ENCODE measurements around the gene CHD2. TPM values are rescaled to one million over a fixed set of nuclear protein-coding genes. Genes with fewer than 3 reads are reported as not detected.

Gene CHD2
- total RNA-seq, 1 experiment from 2014 or later, result 129 TPM

DNA sequence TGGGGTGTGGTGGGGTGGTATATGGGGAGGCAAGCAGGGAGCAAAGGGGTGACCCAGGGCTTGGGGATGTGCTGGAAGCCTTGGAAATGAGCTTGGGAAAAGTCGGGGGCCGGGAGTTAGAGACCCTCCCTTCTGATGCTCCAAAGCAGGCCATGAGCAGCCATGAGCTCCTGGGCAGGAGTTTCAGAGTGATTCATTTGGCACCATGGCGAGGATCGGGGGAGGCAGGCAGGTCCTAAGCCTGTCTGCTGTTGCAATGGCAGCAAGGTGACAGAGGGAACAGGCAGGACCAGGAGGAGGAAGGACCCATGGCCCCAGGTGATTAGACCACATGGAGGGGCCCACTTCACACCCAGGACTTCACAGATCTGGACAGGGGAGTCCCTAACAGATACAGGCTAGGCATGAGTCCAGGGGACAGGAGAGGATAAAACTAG, 167.5 kb downstream of the CHD2 start:
- peaks cover 10% of the 10 kb centered on the region for H3K4me1 Mint-ChIP-seq (ENCODE audit: insufficient read depth, unreplicated experiment)
- no peaks in the 10 kb centered on the region for H3K9me3 Mint-ChIP-seq (ENCODE audit: unreplicated experiment)
- POLR2A ChIA-PET, result interaction anchor here (0.7 kb wide), 1 partner anchor 60 kb away, joined by 4 read pairs; no protein-coding TSS in a partner anchor
- H3K27me3 Mint-ChIP-seq (ENCODE audit: insufficient read depth, unreplicated experiment), result no peaks in the 10 kb centered on the region
- TF ChIP-seq, protein P1, sequence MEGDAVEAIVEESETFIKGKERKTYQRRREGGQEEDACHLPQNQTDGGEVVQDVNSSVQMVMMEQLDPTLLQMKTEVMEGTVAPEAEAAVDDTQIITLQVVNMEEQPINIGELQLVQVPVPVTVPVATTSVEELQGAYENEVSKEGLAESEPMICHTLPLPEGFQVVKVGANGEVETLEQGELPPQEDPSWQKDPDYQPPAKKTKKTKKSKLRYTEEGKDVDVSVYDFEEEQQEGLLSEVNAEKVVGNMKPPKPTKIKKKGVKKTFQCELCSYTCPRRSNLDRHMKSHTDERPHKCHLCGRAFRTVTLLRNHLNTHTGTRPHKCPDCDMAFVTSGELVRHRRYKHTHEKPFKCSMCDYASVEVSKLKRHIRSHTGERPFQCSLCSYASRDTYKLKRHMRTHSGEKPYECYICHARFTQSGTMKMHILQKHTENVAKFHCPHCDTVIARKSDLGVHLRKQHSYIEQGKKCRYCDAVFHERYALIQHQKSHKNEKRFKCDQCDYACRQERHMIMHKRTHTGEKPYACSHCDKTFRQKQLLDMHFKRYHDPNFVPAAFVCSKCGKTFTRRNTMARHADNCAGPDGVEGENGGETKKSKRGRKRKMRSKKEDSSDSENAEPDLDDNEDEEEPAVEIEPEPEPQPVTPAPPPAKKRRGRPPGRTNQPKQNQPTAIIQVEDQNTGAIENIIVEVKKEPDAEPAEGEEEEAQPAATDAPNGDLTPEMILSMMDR (IDR thresholded peaks at IDR 0.05; ENCODE audit: unreplicated experiment), result no peak
- peak; percentile 36 for DNase-seq (ENCODE audit: unreplicated experiment)
- no peaks in the 10 kb centered on the region for H3K36me3 Mint-ChIP-seq (ENCODE audit: insufficient read depth, unreplicated experiment)
- BruUV-seq (replicated peaks), result no TSS peak
- H3K4me3 Mint-ChIP-seq (ENCODE audit: unreplicated experiment), result no peak overlapping the region
- H3K27ac Mint-ChIP-seq (ENCODE audit: low read depth, unreplicated experiment), result no peak overlapping the region
- intact Hi-C loops (cut with micrococcal nuclease), result no loop called here
- CTCF ChIA-PET, result interaction anchor here (1.5 kb wide), 1 partner anchor 1052 kb away, joined by 5 read pairs; no protein-coding TSS in a partner anchor

DNA sequence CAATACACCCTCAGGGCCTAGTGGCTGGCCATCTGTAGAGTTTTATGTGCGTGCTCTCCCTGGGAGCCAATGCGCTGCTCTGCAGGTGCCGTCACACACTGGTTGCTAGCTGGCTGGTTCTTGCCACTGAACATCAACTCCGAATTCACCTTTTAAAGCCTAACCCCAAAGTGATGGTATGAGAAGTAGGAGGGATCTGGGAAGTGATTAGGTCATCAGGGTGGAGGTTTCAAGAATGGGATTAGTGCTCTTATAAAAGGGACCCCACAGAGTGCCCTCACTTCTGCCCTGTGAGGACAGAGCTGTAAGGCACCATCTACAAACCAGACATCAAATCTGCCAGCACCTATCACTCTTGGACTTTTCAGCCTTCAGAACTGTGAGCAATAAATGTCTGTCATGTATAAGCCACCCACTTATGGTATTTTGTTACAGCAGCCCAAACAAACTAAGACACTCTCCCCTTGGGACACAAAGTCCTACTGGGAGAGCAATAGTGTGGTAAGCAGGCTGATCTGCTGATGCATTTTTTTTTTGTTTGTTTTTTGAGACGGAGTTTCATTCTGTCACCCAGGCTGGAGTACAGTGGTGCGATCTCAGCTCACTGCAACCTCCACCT, 168.6 kb downstream of the CHD2 start:
- Mint-ChIP-seq H3K4me3 (ENCODE audit: unreplicated experiment) (no peak overlapping the region), H3K9me3 (ENCODE audit: unreplicated experiment) (no peaks in the 10 kb centered on the region), H3K27ac (ENCODE audit: low read depth, unreplicated experiment) (no peak overlapping the region), H3K4me1 (ENCODE audit: insufficient read depth, unreplicated experiment) (peaks cover 10% of the 10 kb centered on the region), H3K36me3 (ENCODE audit: insufficient read depth, unreplicated experiment) (no peaks in the 10 kb centered on the region), H3K27me3 (ENCODE audit: insufficient read depth, unreplicated experiment) (no peaks in the 10 kb centered on the region)
- TF ChIP-seq, protein P1 (IDR thresholded peaks at IDR 0.05; ENCODE audit: unreplicated experiment), result no peak
- no TSS peak for BruUV-seq (replicated peaks)
- CTCF ChIA-PET, result interaction anchor here (0.6 to 1.4 kb wide), 5 partner anchors 39 to 1051 kb away, joined by 3 to 8 read pairs (median 3); no protein-coding TSS in a partner anchor
- no peak for DNase-seq (ENCODE audit: unreplicated experiment)
- POLR2A ChIA-PET, result no interaction called here
- intact Hi-C loops (cut with micrococcal nuclease), result no loop called here

DNA sequence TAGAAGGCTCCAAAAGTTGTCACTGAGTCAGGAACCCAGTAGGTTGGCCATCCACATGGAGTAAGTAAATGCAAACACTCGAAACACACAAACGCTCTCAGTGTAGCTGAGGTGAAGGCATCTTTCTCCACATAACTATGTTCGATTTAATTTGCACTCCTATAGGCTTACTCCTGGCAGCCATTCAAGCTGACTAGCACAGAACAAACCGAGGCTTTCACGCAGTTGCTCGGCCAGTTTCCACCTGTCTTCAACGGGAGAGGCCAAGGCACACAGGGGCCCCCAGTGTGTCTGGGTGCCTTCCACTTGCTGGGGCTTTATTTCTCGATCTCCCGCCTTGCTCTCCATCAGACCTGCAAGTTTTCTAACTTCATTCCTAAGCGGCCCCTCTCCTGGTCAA, 170.0 kb downstream of the CHD2 start:
- ChIA-PET POLR2A (interaction anchor here (0.7 kb wide), 1 partner anchor 25 kb away, joined by 4 read pairs; no protein-coding TSS in a partner anchor), CTCF (interaction anchor here (0.6 to 1.4 kb wide), 2 partner anchors 18 to 455 kb away, joined by 3 to 7 read pairs; no protein-coding TSS in a partner anchor)
- Mint-ChIP-seq H3K4me3 (ENCODE audit: unreplicated experiment) (no peak overlapping the region), H3K9me3 (ENCODE audit: unreplicated experiment) (no peaks in the 10 kb centered on the region), H3K27me3 (ENCODE audit: insufficient read depth, unreplicated experiment) (no peaks in the 10 kb centered on the region), H3K36me3 (ENCODE audit: insufficient read depth, unreplicated experiment) (no peaks in the 10 kb centered on the region), H3K4me1 (ENCODE audit: insufficient read depth, unreplicated experiment) (peaks cover 10% of the 10 kb centered on the region), H3K27ac (ENCODE audit: low read depth, unreplicated experiment) (no peak overlapping the region)
- intact Hi-C loops (cut with micrococcal nuclease), result no loop called here
- TF ChIP-seq, protein P1 (IDR thresholded peaks at IDR 0.05; ENCODE audit: unreplicated experiment), result no peak
- DNase-seq (ENCODE audit: unreplicated experiment), result no peak
- no TSS peak for BruUV-seq (replicated peaks)

DNA sequence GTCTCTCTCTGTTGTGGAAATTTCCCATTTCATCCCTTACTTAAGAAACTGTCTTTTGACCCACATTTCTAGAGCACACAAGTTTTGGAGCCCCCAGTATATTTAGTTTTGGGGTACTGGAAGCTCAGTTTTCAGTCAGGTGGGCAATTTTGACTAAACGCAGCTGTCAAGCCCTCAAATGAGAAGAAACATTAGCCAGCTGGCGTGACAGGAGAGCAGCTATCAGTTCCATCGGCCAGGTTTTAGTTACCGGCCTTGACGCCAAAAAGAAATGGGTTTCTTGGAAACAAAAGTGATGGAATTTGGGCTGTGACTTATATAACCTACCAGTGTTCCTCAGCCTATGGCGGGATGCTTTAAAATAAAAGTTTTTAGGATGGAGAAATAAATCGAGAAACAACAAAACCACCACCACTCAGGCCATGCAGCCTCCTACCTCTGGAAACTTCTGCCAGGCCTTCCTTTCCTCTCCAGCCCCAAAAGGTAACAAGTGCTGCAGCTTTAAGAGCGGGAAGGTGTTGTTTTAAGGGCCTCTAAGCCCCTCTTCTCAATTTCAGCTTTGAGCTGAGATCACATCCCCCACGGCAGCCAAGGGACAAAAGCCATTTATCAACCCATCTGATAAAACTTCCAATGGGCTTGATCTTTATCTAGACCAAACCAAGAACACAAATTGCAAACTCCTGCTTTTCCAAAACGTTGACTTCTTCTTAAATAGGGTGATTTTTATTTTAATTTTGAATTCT, 170.6 kb downstream of the CHD2 start:
- no peak overlapping the region for H3K4me3 Mint-ChIP-seq (ENCODE audit: unreplicated experiment)
- H3K27me3 Mint-ChIP-seq (ENCODE audit: insufficient read depth, unreplicated experiment), result no peaks in the 10 kb centered on the region
- H3K36me3 Mint-ChIP-seq (ENCODE audit: insufficient read depth, unreplicated experiment), result peaks cover 2% of the 10 kb centered on the region
- CTCF ChIA-PET, result interaction anchor here (0.6 to 1.6 kb wide), 3 partner anchors 17 to 454 kb away, joined by 3 to 7 read pairs (median 6); no protein-coding TSS in a partner anchor
- TF ChIP-seq, protein P1 (IDR thresholded peaks at IDR 0.05; ENCODE audit: unreplicated experiment), result no peak
- H3K4me1 Mint-ChIP-seq (ENCODE audit: insufficient read depth, unreplicated experiment), result peaks cover 10% of the 10 kb centered on the region
- no peak overlapping the region for H3K27ac Mint-ChIP-seq (ENCODE audit: low read depth, unreplicated experiment)
- H3K9me3 Mint-ChIP-seq (ENCODE audit: unreplicated experiment), result no peaks in the 10 kb centered on the region
- BruUV-seq (replicated peaks), result no TSS peak
- POLR2A ChIA-PET, result interaction anchor here (0.7 kb wide), 2 partner anchors 12 to 24 kb away, joined by 3 to 4 read pairs; no protein-coding TSS in a partner anchor
- no peak for DNase-seq (ENCODE audit: unreplicated experiment)
- intact Hi-C loops (cut with micrococcal nuclease), result no loop called here

All from MCF 10A (cell line).